ENCODE data around the gene SLX9.
A peak's percentile ranks its signal among the peaks of the same experiment; 100 is the strongest.
"Not testable (repeated sequence)": the region's sequence is repeated elsewhere in the genome, so short reads cannot be mapped to it uniquely, and the experiment has no call there.

SLX9 gene

DNA sequence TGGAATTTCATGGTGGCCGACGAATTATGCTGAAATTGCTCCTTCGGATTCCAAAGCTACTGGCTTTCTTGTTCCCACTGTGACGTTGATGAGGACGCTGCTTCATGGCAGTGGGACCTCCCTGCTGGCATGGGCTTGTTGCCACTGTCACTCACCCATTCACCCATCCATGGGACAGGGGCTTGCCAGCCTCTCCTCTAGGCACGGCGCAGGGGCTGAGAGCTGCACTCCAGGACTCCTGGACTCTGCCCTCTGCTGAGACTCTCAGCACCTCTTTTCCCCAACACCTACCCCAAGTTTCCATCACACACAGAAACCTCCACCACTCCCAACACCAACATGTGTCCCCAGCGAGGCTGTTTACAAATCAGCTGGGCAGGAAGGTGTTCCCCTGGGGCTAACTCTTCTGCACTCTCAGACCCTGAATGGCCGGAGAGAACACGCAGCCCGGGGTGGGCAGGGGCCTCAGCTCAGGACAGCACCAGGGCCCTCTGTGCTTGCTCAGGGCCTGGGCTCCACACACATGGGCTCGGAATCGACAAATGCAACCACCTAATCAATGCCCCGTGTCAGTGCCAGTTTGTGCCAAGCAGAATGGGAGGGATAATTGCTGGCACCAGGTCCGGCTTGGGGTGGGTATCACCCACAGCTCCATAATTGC, 22.3 kb upstream of the SLX9 start:
- no peak for DNase-seq

DNA sequence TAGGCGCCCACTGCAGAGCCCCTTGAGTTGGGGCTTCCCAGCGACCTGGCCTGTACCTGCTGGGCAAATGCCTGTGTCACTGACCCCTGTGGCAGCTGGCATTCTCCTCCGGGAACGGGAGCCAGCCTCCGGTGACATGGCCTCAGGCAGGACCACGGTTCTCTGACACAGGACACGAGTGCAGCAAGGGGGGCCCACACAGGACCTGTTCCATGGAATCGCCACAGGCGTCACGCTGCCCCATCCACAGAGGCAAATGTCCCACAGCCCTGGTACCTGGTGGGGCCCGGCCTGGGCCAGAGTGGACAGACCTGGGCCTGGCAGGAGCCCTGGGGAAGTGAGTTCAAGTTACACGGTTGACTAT, 21.7 kb upstream of the SLX9 start:
- no peak for DNase-seq

DNA sequence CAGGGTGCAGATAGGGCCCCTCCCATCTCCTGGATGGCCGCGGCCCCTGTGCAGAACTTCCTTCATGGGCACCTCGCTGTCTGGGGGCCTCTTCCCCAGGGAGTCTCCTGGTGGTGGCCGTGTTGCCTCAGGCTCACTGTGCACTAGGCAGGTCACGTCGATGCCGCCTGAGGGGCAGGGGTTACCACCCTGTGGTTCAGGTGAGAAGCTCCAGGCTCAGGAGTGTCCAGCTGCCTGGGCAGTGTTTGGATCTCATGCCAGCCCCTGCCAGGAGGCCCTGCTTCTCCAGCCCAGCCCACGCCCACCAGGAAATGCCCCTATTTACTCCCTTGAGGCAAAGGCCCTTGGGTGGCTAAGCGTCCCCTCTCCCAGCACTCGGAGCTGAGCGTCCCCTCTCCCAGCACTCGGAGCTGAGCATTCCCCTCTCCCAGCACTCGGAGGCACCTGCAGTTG, 21.2 kb upstream of the SLX9 start:
- DNase-seq = no peak

DNA sequence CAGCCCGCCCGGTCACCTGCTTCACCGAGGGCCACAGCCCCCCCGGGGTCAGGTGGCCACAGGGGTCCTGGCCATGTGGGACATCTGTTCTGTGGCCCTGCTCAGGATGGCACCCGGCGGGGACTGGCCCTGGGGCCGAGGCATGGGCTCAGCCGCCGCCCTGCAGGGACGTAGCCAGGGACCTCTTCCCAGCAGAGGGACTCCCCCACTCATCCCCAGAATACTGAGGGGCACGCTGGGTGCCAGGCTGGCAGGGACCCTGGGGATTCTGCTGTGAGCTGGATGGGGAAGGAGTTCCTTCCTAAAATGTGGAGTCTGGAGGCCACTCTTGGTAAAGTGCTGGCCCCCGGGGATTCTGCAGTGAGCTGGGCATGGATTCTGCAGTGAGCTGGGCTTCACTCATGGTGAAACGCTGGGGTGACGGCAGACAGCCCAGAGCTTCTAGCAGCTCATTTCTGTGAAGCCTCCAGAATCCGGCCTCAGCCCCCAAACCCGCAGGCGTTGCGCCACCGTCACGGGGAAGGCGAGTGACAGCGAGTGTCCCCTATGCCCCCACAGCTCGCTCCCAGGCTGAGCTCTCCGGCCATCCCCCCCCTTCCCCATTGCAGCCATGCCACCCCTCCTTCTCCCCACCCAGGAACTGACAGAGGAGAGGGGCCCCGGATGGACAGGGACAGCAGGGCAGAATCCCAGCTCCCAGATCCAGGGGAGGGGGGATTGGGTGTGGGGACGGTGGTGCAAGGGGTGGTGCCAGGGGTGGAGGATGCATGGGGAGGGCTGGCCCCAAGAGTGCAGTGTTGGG, 20.5 kb upstream of the SLX9 start:
- DNase-seq = no peak

DNA sequence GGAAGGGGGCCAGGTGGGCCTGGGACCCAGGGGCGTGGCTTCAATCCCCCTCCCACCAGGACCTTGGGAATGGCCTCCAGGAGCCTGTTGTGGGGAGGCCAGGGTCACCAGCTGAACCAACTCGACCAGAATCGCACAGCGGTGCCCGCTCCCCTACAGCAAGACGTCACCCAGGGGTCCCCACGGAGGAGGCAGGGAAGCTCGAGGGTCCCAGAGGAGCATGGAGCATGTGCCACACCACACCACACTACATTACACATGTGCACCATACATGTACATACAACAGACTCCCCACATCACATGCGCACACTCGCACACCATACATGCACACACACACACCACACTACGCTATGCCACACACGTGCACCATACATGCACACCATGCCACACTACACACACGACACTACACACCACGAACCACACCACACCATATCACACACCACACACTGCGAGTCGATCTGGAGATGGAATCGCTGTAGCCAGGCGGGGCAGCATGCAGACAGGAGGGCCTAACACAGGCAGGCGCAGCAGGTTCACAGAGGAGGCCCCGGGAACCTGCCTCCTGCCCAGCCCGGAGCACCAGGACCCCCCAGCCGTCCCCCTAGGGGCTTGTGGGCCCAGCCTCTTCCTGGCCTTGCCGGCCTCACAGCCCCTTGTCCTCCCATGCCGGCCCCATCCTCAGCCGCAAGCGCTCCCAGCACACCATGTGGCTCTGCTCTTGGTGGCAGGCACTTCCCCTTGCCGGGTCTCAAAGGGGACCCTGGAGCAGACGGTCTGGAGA, 19.7 kb upstream of the SLX9 start:
- DNase-seq = no peak

DNA sequence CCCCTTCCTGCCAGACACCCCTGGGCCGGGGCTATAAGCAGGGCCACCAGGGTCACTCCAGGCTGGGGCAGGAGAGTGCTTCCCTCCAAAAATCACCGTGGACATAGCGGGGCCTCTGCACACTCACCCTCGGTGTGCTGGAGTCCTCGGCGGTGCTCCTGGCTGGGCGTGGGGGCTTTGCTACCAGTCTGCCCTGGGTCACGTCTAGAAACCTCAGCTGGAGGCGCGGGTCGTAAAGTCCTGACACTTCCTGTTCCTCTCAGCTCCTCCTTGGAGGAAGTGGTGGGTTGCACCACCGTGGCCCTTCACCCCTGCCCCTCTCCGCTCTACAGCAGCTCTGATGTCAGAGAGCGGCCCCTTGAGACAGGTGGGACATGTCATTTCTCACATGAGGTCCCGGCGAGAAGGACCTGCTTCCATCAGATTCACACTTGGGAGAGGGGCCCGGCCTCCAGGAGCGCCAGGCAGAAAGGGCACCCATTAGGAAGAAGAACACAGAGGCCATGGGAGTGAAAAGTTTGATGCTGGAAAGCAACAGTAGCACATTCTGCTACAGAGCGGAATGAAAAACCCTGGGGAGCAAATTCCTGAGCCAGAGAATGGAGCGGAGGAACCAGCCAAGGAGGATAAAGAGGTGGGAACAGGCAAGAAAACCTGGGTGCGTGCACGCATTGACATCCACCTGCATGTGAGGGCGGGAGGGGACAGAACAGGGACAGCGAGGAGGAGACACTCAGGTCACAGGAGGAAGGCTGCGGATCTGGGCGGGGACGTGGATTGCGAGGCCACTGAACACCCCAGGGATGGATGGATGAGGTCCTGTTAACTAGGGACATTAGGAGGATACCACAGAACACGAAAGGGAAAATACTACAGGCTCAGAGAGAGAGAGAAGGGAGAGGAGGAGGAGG, 18.9 kb upstream of the SLX9 start, which contains the start of gene ITGB2:
Gene ITGB2 (minus strand): TSS at position 206 of the 911 bp plus-strand sequence. CDS start 10,117 bp downstream, outside the sequence.
- no peak for DNase-seq

DNA sequence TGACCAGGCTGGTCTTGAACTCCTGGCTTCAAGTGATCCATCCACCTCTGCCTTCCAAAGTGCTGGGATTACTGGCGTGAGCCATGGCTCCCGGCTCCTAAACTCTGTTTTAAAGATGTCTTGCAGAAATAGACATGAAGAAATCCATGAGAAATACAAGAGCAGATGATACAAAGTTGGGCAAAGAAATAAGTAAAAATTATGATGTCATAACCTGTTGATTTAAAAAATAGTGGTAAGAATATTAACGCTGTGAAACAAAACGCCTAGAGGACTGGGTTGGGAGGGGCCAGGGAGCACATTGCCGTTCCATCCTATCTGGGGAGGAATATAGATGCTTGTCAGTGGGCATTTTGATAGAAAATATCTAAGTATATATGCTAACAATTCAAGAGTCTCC, 17.9 kb upstream of the SLX9 start:
- DNase-seq = no peak

DNA sequence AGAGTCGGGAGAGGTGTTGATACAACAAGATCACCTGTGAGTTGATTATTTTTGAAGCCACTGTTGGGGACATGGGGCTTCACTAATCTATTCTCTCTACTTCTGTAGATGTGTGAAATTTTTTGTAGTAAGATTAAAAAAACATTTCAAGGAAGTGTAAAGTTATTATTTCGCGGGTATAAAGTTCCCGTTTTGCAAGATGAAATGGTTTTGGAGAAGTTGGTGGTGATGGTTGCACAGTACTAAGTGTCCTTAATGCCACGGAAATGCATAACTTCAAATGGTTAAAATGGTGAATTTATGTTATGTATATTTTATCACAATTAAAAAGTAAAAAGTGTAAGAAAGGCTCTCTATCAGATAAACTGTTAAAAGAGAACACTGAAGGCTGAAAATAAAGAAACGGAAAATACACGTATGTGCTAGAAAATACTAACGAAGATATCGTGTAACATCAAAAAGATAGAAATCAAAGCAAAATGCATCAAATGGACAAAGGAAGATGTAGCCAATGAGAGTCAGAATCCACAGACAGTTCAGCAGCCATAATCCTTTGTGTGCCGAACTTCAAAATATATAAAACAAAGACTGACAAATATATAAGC, 16.2 kb upstream of the SLX9 start:
- no peak for DNase-seq

DNA sequence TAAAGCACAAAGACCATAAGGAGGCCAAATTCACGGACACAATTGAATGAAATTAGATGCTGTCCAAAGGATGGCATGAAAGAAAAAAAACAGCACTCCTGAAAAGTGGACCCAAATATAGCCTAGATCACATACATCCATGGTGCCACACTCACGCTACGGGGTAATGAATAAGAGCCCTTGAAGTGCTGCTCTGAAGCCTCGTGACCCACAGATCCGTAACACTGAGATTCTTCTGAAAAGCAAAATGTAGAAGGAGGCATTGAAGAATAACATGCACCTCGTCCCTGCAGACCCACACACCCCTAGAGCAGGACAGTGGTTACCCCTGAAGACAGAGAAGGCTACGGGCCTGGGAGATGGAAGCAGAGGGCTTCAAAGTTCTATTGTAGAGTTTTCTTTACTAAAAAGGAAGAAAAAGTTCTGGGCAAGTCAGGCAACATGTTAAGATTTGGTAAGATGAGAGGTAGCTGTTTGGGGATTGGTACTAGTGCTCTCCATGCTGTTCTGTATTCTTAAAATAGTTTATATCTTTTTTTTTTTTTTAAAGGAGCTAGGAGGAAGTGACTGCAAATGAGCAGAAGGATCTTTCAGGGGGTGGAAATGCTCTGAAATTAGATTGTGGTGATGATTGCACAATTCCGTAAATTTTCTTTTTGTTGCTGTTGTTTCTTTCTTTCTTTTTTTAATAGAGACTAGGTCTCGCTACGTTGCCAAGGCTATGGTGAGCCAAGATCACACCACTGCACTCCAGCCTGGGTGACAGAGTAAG, 15.0 kb upstream of the SLX9 start:
- DNase-seq = no peak

DNA sequence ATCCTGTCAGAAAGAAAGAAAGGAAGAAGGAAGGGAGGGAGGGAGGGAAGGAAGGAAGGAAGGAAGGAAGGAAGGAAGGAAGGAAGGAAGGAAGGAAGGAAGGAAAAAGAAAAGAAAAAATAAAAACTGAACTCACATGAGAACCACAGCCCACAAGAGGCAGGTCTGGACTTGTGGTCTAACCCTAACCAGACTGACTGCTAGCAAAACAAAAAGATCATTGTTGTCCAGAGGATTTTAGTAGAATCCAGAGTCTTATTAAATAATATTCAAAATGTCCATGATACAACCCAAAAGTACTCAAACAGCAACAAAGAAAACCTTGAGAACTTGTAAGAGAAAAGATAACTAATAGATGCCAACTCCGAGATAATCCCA, 14.5 kb upstream of the SLX9 start:
- no peak for DNase-seq

DNA sequence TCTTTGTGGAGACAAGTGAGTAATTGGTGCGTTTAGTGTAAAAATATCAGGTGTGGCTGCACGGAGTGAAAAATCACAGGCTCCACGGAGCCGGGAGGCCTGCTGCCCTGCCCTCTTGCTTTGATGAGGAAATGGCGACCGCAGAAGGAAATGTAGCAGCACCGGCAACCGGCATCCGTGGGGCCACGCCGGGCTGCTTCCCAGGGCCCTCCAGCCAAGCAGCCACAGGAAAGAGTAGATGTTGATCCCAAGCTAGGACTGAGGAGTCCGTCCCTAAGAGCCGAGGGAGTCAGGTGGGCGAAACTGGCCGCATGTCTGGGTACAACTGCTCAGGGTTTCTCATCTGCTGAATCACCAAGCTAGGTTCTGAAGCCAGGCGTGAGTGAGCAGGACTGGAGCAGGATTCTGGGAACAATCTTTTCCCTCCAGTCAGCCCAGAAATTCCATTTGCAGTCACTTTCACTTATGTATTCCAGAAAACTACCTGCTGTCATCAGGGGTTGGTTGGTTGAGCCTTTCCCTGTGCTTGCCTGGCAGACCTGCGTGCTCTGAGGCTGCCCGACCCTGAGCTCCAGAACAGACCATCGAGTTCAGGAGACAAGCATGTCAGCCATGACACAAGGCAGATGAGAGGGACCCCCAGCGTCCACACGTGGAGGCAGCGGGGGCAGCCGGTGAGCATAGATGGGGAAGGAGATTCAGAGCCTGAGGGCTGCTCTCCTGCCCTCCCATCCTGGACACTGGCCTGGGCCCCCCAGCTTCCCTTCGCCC, 13.3 kb upstream of the SLX9 start:
- no peak for DNase-seq

DNA sequence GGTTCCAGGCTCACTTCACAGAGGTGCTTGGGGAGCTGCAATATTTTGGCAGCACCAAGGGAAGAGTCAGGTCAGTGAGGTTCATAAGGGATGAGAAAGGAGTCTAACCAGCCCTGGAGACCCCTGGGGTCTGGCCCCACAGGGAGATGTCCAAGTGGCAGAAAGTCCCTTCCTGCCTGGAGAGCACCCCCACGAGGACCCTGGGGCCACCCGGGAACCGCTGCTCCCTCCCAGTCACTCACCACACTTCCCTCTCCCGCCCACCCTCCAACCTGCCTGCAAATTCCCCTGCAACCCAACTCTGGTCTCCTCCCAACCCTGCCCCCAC, 12.6 kb upstream of the SLX9 start:
- no peak for DNase-seq

DNA sequence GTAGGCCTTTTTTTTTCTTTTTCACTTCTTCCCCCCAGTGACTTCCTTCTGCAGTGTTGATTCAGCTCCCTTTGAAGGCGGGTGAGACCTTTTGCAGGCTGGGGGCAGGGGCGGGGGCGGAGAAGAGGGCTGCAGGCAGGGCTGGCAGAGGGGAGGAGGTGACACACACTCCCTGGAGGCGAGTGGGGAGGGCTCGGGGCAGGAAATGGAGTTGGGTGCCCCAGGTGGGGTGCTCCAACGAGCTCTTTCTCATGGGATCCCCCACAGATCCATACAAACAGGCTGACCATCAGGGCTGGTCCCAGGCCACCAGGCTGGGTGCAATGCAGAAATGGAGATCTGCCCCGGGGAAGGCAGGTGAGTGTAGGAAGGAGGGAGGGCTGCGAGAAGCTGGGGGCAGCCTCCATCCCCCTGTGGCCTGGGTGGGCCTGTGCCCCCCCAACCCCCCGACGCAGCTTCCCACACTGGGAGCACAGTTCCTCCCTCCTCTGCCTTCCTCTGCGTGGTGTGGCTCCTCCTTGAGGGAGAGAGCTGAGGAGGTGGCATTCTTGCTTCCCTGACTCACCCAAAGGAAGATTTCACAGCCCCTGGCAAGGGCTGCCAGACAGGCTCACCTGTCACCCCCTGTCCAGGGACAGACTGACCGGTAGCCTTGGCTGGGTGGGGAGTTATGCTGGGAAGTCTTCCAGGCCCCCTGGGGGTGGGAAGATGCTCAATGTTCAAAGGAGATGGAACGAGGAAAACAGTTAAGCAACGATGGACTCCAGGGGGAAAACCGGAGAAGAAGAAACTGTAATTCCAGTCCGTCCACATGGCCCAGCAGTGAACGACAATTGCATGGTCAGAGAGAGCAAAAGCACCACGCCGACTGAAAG, 12.0 kb upstream of the SLX9 start:
- DNase-seq = peak; percentile 67

DNA sequence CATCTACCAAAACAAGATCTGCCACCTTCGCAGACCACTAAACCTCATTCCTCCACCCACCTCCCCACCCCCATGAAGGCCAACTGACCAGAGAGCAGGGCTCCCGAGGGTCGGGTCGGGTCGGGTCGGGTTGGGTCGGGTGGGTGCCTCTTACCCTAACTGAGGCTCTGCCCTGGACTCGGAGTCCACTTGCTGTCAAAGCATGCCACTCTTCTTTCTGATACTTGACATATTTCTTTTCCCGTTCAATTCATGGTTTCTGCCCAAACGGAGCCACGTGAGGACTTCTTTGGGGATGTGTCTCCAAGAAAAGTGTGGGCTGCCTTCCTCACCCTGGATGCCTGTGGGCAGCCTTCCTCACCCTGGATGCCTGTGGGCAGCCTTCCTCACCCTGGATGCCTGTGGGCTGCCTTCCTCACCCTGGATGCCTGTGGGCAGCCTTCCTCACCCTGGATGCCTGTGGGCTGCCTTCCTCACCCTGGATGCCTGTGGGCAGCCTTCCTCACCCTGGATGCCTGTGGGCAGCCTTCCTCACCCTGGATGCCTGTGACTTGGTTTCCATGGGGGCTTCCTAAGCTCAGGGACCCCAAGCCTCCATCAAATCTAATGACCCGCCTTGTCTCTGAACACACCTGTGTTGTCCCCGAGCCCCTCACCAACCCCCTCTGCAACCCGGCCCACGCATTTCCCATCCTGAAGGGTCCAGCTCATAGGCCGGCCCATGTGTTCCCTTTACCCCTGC, 11.2 kb upstream of the SLX9 start:
- DNase-seq = not testable (repeated sequence)

DNA sequence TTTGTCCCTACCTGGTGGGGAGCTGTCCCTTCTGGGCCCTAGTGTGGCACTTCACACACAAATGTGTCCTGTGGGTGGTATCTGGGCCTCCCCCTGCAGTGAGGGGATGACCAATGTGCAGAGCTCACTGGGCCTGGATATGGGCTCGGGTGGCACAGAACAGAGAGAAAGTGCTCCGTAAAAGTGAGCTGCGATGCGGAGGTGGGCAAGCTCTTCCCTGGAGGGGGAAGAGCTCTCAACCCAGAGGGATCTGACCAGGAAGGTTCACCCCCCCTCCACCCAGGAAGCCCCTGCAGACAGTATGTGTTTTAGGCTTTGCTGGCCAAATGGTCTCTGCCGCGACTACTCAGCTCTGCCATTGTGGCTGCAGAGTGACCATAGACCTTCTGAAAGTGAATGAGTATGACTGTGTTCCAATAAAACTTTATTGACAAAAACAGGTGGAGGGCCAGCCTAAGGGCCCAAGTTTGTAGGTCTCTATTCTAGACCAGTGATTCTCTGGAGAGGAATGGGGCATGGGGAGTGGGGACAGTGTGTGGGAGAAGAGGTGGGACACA, 10.5 kb upstream of the SLX9 start:
- no peak for DNase-seq

DNA sequence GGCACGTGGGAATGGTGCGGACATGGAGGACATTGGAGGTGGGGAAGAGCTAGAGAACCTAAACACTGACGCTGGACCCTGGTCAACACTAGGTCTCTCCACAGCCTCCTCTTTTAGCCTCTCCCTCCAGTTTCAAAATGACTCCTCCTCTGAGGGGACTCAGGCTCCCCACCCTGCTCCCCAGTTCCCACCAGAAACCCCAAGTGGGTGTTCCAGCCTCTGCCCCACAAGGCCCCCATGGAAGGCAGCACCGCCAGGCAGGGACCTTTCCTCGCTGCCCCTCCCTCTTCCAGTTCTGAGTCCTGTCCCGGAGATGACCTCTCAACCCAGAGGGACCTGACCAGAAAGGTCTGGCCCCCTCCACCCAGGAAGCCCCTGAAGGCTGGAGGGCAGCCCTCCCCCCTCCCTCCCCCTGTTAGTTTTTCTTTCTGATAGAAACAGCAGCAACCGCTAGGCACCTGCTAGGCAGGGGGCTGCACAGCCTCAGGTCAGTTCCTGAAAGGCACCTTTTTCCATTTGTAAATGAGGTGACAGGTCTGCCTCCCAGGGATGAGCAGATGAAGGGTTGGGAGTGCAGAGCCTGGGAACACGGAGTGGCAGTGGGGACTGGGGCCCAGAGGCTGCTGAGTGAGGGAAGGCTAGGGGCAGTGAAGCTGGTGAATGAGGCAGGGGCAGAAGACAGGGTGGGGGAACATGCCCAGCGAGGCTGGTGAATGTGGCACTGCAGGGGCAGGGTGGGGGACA, 9.9 kb upstream of the SLX9 start:
- peak; percentile 46 for DNase-seq

DNA sequence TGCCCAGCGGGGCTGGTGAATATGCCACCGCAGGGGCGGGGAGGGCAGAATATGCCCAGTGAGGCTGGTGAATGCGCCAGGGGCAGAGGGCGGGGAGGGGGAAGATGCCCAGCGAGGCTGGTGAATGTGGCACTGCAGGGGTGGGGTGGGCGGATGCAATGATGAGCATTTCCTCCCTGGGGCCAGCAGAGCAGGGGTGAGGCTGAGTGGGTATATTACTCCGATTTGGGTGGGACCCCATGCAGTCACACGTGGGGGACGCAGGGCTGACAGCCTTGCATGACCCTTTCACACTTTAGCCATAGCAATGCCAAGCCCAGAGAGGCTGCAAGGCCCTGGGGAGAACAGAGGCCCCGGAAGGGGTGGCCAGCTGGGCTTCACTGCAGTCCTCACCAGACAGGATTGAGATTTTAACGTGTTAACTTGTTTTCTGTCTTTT, 9.3 kb upstream of the SLX9 start:
- DNase-seq = peak; percentile 62

DNA sequence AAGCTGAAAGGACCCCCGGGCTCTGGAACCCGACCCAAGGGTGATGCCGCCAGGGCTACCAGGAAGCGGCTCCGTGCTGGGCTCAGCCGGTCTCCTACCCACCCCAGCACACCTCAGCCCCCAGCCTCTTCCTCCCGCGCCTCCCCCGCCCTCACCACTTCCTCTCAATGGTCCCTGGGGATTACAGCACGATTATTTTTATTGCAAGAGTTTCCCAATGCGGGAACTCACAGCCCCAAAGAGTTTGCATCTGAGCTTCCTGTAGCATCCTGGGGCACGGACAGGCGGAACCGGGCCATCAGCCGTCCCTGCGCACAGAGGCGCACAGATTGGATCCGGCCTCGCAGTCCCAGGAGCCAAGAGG, 8.7 kb upstream of the SLX9 start:
- peak; percentile 89 for DNase-seq

All from NCI-H69 (cell line).